ENCODE results near the gene GNAT1.
A peak's percentile ranks its signal among the peaks of the same experiment; 100 is the strongest.

Gene GNAT1

GRCh38 chr3:50164481-50164880 lies 26.9 kb upstream of the GNAT1 start:
- no peak for TF ChIP-seq CTCF (IDR thresholded peaks at IDR 0.05)
- no peaks in the 10 kb centered on the region for H3K27me3 ChIP-seq (ENCODE audit: control insufficient read depth, insufficient read depth, low read length)
- H3K4me3 ChIP-seq (ENCODE audit: low read depth, low read length) = no peak overlapping the region
- no peak overlapping the region for H3K9ac ChIP-seq
- no peak overlapping the region for H2AFZ ChIP-seq
- no peaks in the 10 kb centered on the region for H3K36me3 ChIP-seq (ENCODE audit: control insufficient read depth, insufficient read depth, low read length)
- H3K27ac ChIP-seq = peak overlapping the region; percentile 60
- H3K4me1 ChIP-seq = no peaks in the 10 kb centered on the region
- H3K4me2 ChIP-seq (ENCODE audit: low read length) = no peak overlapping the region
- H3K79me2 ChIP-seq = no peaks in the 10 kb centered on the region
- no peaks in the 10 kb centered on the region for H3K9me3 ChIP-seq (ENCODE audit: control insufficient read depth, low read length)

- no peak overlapping the region for H3K9ac ChIP-seq
Measured at GRCh38 chr3:50164984-50165909, 26.2 kb upstream of the GNAT1 start.

GRCh38 chr3:50165910-50166538 lies 25.4 kb upstream of the GNAT1 start:
- H3K27me3 ChIP-seq (ENCODE audit: control insufficient read depth, insufficient read depth, low read length) = no peaks in the 10 kb centered on the region
- no peaks in the 10 kb centered on the region for H3K9me3 ChIP-seq (ENCODE audit: control insufficient read depth, low read length)
- no peaks in the 10 kb centered on the region for H3K79me2 ChIP-seq
- H3K4me1 ChIP-seq = no peaks in the 10 kb centered on the region
- H3K4me2 ChIP-seq (ENCODE audit: low read length) = no peak overlapping the region
- no peaks in the 10 kb centered on the region for H3K36me3 ChIP-seq (ENCODE audit: control insufficient read depth, insufficient read depth, low read length)
- H3K9ac ChIP-seq = no peak overlapping the region
- peak overlapping the region; percentile 60 for H3K27ac ChIP-seq
- no peak overlapping the region for H2AFZ ChIP-seq
- TF ChIP-seq CTCF (IDR thresholded peaks at IDR 0.05) = no peak
- no peak overlapping the region for H3K4me3 ChIP-seq (ENCODE audit: low read depth, low read length)

More at GRCh38 chr3:50164984-50165909, 26.2 kb upstream of the GNAT1 start:
- H3K27ac ChIP-seq = peak overlapping the region; percentile 60
- no peaks in the 10 kb centered on the region for H3K27me3 ChIP-seq (ENCODE audit: control insufficient read depth, insufficient read depth, low read length)
- H3K79me2 ChIP-seq = no peaks in the 10 kb centered on the region
- TF ChIP-seq CTCF (IDR thresholded peaks at IDR 0.05) = no peak
- H2AFZ ChIP-seq = no peak overlapping the region
- H3K4me1 ChIP-seq = no peaks in the 10 kb centered on the region
- no peak overlapping the region for H3K4me2 ChIP-seq (ENCODE audit: low read length)
- H3K9me3 ChIP-seq (ENCODE audit: control insufficient read depth, low read length) = no peaks in the 10 kb centered on the region
- no peak overlapping the region for H3K4me3 ChIP-seq (ENCODE audit: low read depth, low read length)
- no peaks in the 10 kb centered on the region for H3K36me3 ChIP-seq (ENCODE audit: control insufficient read depth, insufficient read depth, low read length)

- H3K4me1 ChIP-seq = no peaks in the 10 kb centered on the region
- H3K4me2 ChIP-seq (ENCODE audit: low read length) = no peak overlapping the region
- no peaks in the 10 kb centered on the region for H3K79me2 ChIP-seq
- H3K27me3 ChIP-seq (ENCODE audit: control insufficient read depth, insufficient read depth, low read length) = no peaks in the 10 kb centered on the region
- TF ChIP-seq CTCF (IDR thresholded peaks at IDR 0.05) = no peak
- H3K27ac ChIP-seq = peak overlapping the region; percentile 60
- no peak overlapping the region for H3K9ac ChIP-seq
- H3K36me3 ChIP-seq (ENCODE audit: control insufficient read depth, insufficient read depth, low read length) = no peaks in the 10 kb centered on the region
- no peaks in the 10 kb centered on the region for H3K9me3 ChIP-seq (ENCODE audit: control insufficient read depth, low read length)
- no peak overlapping the region for H3K4me3 ChIP-seq (ENCODE audit: low read depth, low read length)
- H2AFZ ChIP-seq = no peak overlapping the region
Measured at GRCh38 chr3:50166620-50167019, 24.8 kb upstream of the GNAT1 start.

Measured in parathyroid adenoma (tissue), 2 donors.